ENCODE results near the gene CERS4. TPM values are rescaled to one million over a fixed set of nuclear protein-coding genes. Genes with fewer than 3 reads are reported as not detected.
A peak's percentile ranks its signal among the peaks of the same experiment; 100 is the strongest.
"Not testable (repeated sequence)": the region's sequence is repeated elsewhere in the genome, so short reads cannot be mapped to it uniquely, and the experiment has no call there.

The CERS4 gene
- total RNA-seq, 1 donor: 2.1 TPM

DNA sequence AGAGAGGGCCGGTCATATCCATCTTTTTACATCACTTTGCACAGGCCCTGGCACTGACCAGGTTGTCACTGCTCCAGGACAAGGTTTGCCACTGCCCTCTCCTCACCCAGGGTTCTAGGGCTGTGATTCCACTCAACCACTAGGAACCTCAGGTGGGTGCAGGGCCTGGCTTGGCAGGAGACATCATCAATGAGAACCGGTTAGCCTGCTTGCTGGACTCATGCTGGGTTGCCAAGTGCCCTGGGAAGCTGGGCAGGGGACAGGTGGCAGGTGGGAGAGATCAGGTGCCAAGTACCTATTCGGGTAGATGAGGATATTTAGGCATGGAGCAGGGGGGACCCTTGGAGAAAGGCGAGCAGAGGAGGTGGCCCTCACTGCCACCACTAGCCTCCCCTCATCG is 4.2 kb upstream of the CERS4 start:
- H3K4me3 ChIP-seq (ENCODE audit: low read depth, low read length): no peak overlapping the region
- no peak for DNase-seq (ENCODE audit: low read depth)
- TF ChIP-seq, protein P1, sequence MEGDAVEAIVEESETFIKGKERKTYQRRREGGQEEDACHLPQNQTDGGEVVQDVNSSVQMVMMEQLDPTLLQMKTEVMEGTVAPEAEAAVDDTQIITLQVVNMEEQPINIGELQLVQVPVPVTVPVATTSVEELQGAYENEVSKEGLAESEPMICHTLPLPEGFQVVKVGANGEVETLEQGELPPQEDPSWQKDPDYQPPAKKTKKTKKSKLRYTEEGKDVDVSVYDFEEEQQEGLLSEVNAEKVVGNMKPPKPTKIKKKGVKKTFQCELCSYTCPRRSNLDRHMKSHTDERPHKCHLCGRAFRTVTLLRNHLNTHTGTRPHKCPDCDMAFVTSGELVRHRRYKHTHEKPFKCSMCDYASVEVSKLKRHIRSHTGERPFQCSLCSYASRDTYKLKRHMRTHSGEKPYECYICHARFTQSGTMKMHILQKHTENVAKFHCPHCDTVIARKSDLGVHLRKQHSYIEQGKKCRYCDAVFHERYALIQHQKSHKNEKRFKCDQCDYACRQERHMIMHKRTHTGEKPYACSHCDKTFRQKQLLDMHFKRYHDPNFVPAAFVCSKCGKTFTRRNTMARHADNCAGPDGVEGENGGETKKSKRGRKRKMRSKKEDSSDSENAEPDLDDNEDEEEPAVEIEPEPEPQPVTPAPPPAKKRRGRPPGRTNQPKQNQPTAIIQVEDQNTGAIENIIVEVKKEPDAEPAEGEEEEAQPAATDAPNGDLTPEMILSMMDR (IDR thresholded peaks at IDR 0.05; ENCODE audit: insufficient read depth, low read length): no peak

GRCh38 chr19:8206147-8207087 is 2.8 kb upstream of the CERS4 start:
- no peak overlapping the region for H3K4me3 ChIP-seq (ENCODE audit: low read depth, low read length)
- TF ChIP-seq, protein P1 (IDR thresholded peaks at IDR 0.05; ENCODE audit: insufficient read depth, low read length): no peak
- DNase-seq (ENCODE audit: low read depth): no peak

DNA sequence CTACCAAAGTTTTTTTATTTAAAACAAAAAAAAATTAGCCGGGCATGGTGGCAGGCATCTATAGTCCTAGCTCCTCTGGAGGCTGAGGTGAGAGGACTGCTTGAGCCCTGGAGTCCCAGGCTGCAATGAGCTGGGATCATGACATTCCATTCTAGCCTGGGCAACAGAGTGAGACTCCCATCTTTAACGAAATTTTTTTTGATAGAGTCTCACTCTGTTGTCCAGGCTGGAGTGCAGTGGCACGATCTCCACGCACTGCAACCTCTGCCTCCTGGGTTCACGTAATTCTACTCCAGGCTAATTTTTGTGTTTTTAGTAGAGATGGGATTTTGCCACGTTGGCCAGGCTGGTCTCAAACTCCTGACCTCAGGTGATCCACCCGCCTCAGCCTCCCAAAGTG is 1.8 kb upstream of the CERS4 start:
- not testable (repeated sequence) for DNase-seq (ENCODE audit: low read depth); H3K4me3 ChIP-seq (ENCODE audit: low read depth, low read length)

GRCh38 chr19:8208119-8208921 is 850 bp upstream of the CERS4 start:
- DNase-seq (ENCODE audit: low read depth): no peak
- H3K4me3 ChIP-seq (ENCODE audit: low read depth, low read length): peak overlapping the region; percentile 46
- TF ChIP-seq, protein P1 (IDR thresholded peaks at IDR 0.05; ENCODE audit: insufficient read depth, low read length): no peak

- TF ChIP-seq, protein P1 (IDR thresholded peaks at IDR 0.05; ENCODE audit: insufficient read depth, low read length): no peak
- DNase-seq (ENCODE audit: low read depth): peak; percentile 7
- peak overlapping the region; percentile 63 for H3K4me3 ChIP-seq (ENCODE audit: low read depth, low read length)
Measured at GRCh38 chr19:8209462-8210378, 550 bp downstream of the CERS4 start.

DNA sequence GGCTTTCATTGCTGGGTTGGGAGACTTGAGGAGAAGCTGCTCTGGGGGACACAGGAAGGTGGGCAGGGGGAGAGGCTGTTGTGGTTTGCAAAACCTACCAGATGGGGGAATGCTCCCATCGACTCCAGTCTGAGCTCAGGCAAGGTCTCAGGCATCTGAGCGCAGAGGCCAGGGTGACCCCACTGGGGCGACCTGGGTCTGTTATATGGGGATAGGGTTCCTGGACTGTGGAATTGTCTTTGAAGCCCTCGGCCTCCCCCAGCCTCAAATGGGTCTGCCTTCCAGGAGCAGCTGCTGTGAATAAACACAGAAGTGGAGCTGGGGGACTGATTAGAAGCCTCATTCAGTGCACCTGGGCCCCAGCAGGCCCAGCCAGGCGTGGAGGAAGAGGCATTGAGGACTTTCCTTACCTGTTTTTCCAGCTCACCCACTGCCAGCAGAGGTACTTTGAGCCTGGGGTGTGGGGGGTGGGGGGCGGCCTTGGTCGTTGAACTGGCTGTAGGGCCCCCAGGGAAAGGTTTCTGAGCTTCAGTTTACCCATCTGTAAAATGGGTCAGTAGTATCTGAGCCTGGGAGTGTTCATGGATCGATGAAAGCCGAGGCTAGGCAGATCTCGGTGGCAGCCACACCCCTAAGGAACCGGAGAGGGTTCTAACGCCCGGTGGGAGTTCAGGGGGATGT is 1.4 kb downstream of the CERS4 start:
- TF ChIP-seq, protein P1 (IDR thresholded peaks at IDR 0.05; ENCODE audit: insufficient read depth, low read length): no peak
- H3K4me3 ChIP-seq (ENCODE audit: low read depth, low read length): peak overlapping the region; percentile 63
- no peak for DNase-seq (ENCODE audit: low read depth)
